ENCODE results near the gene RNF169. TPM values are rescaled to one million over a fixed set of nuclear protein-coding genes. Genes with fewer than 3 reads are reported as not detected.
"Not testable (repeated sequence)": the region's sequence is repeated elsewhere in the genome, so short reads cannot be mapped to it uniquely, and the experiment has no call there.

RNF169 gene
- total RNA-seq, 1 experiment from 2014 or later = 9.4 TPM

DNA sequence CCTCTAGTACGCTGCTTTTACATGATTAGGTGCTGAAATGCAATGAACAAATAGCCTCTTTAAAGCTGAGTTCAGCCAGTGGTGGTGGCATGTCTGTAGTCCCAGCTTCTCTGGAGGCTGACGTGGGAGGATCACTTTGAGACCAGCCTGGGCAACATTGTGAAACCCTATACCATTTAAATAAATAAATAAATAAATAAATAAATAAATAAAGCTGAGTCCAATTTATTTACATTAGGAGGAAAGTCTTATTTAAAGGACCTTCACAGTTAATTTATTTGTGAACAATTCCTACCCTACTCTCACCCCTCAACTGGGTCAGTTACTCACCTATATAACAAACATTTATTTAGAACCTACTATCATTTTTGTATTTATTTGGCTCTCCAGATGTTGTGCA is 12.6 kb upstream of the RNF169 start:
- Histone ChIP-seq H3K36me3 (no peaks in the 10 kb centered on the region), H3K4me1 (replicated peaks) (no peaks in the 10 kb centered on the region), H3K27me3 (replicated peaks) (no peaks in the 10 kb centered on the region)

DNA sequence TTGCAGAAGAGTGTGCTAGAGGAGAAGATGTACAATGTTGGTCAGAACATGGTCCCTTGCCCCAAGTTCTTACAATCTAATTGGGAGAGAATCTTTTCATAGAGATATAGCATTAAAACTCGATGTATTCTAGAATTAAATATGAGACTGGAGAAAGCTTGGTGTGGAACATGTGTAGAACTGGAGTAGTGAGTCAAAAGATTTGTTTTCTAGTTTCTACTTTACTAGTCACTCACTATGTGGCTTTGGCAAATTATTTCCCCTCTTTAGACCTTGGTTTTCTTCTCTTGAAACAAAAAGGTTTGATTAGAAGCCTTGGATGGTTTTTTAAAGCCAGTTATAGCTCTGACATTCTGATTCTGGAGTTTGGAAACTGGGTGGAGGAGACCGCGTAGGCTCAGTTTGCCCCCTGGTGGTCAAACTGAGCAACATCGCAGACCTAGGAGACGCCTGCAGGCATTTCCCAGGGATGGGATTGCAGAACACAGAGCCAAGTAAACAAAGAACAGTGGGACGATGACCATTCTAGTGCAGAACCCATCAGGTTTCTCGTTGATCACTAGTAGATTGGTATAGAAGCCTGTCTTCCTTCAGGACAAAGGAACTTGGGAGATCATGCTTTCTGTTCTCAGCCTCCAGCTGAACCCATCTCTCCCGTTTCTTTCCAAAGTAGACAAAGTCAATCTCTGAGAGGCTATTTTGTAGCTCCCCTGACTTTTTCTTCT is 8.9 kb upstream of the RNF169 start:
- Histone ChIP-seq H3K27me3 (replicated peaks) (no peaks in the 10 kb centered on the region), H3K27ac (no peak overlapping the region), H3K4me3 (no peak overlapping the region), H3K4me1 (replicated peaks) (no peaks in the 10 kb centered on the region), H3K36me3 (no peaks in the 10 kb centered on the region), H3K9me3 (replicated peaks) (no peaks in the 10 kb centered on the region)
- DNase-seq (ENCODE audit: low read depth in 1 of 2, low spot score in 2 of 2) = peak in 1 of 2 experiments; percentile 45

More for the DNA sequence above, 12.6 kb upstream of the RNF169 start:
- Histone ChIP-seq H3K27ac (no peak overlapping the region), H3K9me3 (replicated peaks) (no peaks in the 10 kb centered on the region), H3K4me3 (no peak overlapping the region)
- DNase-seq (ENCODE audit: low read depth in 1 of 2, low spot score in 2 of 2) = no peak

DNA sequence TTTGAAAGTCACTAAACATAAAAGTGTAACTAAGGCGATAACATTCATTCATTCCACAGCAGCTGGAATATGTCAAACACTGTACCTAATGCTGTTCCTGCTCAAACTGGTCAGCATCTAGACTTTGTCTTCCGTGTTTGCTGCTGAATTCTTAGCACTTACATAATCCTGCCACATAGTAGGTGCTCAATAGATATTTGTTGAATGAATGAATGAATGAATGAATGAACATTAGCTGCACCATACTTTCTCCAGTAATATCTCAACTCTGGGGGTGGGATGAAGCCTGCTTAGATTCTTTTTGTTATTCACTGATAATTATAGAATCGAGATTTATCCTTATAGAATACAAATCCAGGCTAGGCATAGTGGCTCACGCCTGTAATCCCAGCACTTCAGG is 6.6 kb upstream of the RNF169 start:
- H3K4me1 ChIP-seq (replicated peaks) = no peaks in the 10 kb centered on the region
- no peaks in the 10 kb centered on the region for H3K27me3 ChIP-seq (replicated peaks)

DNA sequence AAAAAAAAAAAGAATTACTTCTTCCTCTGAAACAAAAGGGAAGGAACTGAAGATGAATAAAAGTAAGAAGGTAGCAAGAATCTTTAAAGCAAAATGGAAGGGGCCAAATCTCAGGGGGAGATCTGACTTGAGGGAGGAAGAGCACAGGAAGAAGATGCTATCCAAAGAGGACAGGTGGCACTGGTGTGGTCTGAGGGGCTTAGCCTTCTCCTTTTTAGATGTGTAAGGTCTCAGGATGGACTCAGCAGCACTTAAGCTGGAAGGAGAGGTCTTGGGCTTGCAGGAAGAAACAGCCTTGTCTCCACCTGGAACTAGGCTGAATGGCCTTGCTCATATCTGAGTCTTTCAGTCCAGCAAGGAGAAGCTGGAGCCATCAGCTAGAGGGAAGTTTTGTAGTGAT is 5.0 kb upstream of the RNF169 start:
- H3K4me1 ChIP-seq (replicated peaks) = peaks cover 3% of the 10 kb centered on the region; the same call in 1 of the 2 replicates
- no peak overlapping the region for H3K4me3 ChIP-seq
- no peak for DNase-seq (ENCODE audit: low read depth in 1 of 2, low spot score in 2 of 2)
- no peak overlapping the region for H3K27ac ChIP-seq
- no peaks in the 10 kb centered on the region for H3K9me3 ChIP-seq (replicated peaks)
- no peaks in the 10 kb centered on the region for H3K36me3 ChIP-seq
- H3K27me3 ChIP-seq (replicated peaks) = no peaks in the 10 kb centered on the region

More for the DNA sequence above, 6.6 kb upstream of the RNF169 start:
- DNase-seq (ENCODE audit: low read depth in 1 of 2, low spot score in 2 of 2) = no peak
- Histone ChIP-seq H3K36me3 (no peaks in the 10 kb centered on the region), H3K9me3 (replicated peaks) (no peaks in the 10 kb centered on the region), H3K4me3 (no peak overlapping the region), H3K27ac (no peak overlapping the region)

DNA sequence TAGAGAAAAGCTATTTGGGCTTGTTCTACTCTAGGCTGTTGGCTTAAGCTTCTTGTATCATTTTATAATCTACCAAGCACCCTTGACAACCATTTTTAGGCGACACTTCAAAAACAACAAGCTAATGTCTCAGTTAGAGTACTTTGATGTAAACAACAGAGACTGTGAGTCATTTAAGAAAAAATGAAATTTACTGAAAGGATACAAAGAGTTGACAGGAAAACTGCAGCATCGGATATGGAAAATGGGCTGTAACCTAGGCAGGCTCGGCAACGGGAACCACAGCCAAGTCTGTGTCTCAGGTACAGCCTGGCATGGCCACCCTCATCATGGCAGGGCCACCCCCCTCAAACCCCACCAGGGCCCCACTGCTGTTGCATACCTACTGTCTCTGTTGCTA is 4.4 kb upstream of the RNF169 start:
- no peak for DNase-seq (ENCODE audit: low read depth in 1 of 2, low spot score in 2 of 2)
- Histone ChIP-seq H3K4me1 (replicated peaks) (peaks cover 3% of the 10 kb centered on the region; the same call in 1 of the 2 replicates), H3K36me3 (peaks cover 4% of the 10 kb centered on the region; the same call in 1 of the 2 replicates), H3K9me3 (replicated peaks) (no peaks in the 10 kb centered on the region), H3K27me3 (replicated peaks) (no peaks in the 10 kb centered on the region), H3K4me3 (no peak overlapping the region), H3K27ac (no peak overlapping the region)

DNA sequence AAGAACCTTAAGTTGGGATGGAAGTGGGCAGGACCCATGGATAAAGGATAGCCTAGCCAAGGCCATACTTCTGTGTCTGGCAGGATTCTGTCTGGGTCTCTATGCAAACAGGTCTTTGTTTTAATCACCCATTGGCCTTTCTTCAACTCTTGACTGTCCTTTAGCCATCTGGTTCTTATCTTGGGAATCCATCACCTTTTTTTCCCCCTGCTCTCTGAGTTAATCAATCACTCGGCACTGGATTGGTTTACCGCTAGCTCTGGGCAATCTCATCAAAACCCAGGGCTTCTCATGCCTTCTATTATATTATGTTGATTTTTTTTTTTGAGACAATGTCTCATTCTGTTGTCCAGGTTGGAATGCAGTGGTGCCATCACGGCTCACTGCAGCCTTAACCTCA is 1.8 kb upstream of the RNF169 start:
- H3K4me1 ChIP-seq (replicated peaks) = peaks cover 6% of the 10 kb centered on the region; the same call in 1 of the 2 replicates
- H3K27ac ChIP-seq = no peak overlapping the region
- DNase-seq (ENCODE audit: low read depth in 1 of 2, low spot score in 2 of 2) = no peak
- peaks cover 5% of the 10 kb centered on the region; the same call in 1 of the 2 replicates for H3K36me3 ChIP-seq
- H3K9me3 ChIP-seq (replicated peaks) = no peaks in the 10 kb centered on the region
- no peak overlapping the region for H3K4me3 ChIP-seq
- no peaks in the 10 kb centered on the region for H3K27me3 ChIP-seq (replicated peaks)

DNA sequence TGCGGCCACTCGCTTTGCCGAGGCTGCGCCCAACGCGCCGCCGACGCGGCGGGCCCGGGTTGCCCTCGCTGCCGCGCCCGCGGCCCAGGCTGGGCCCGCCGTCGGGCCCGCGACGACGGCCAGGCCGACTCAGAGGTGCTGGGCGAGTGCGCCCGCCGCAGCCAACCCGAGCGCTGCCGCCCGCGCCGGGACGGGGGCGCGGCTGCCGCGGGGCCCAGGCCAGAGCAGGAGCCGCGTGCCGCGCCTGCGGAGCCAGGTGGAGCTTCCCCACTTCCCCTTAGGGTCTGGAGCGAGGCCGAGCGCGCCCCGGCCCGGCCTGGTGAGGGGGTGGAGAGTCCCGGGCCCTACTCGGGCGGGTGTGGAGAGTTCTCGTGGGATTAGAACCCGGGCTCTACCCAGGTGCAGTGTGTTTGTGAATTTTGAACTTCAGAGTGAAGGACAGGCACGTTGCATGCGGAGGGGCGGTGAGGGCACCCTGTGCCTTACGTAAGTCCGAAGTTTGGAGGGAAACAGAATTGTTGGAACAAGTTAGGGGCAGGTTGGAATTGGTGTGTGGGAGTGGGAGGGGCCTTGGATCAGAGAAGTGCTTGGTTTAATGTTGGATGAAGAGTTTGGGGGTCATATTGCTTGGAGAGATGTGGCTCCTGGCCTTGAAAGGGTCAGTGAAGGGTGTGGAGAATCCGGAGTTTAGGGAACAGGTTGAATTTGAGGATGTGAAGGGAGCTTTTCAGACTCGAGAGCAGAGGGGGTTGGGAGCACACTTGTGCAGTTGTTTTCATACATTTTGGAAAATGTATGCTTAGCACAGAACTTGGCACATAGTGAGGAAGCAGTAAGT is 697 bp downstream of the RNF169 start:
- peaks cover 5% of the 10 kb centered on the region; the same call in 1 of the 2 replicates for H3K36me3 ChIP-seq
- peaks cover 14% of the 10 kb centered on the region; the same call in 1 of the 2 replicates for H3K4me1 ChIP-seq (replicated peaks)
- peak overlapping the region; percentile 86 for H3K4me3 ChIP-seq
- DNase-seq (ENCODE audit: low read depth in 1 of 2, low spot score in 2 of 2) = peak in 1 of 2 experiments; percentile 22
- H3K27me3 ChIP-seq (replicated peaks) = no peaks in the 10 kb centered on the region
- H3K9me3 ChIP-seq (replicated peaks) = no peaks in the 10 kb centered on the region
- H3K27ac ChIP-seq = peak overlapping the region; percentile 88

DNA sequence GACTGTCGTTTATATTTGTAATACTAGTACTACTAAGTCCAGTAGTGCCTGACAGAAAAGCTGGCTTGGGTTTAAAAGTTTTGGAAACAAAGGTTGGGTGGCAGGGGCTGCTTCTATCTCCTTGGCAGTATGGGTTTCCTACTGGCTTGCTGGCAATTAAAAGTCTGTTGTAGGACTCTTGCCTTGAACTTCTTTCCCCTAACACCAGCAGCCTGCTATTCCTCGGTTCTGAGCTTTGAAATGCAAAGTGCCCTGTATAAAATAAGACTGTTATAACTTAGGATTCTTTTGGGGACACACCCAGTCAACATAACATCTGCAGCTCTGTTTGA is 1.3 kb downstream of the RNF169 start:
- Histone ChIP-seq H3K9me3 (replicated peaks) (no peaks in the 10 kb centered on the region), H3K27me3 (replicated peaks) (no peaks in the 10 kb centered on the region), H3K4me3 (peak overlapping the region; percentile 86), H3K36me3 (peaks cover 5% of the 10 kb centered on the region; the same call in 1 of the 2 replicates), H3K27ac (no peak overlapping the region), H3K4me1 (replicated peaks) (peaks cover 14% of the 10 kb centered on the region; the same call in 1 of the 2 replicates)
- DNase-seq (ENCODE audit: low read depth in 1 of 2, low spot score in 2 of 2) = no peak

DNA sequence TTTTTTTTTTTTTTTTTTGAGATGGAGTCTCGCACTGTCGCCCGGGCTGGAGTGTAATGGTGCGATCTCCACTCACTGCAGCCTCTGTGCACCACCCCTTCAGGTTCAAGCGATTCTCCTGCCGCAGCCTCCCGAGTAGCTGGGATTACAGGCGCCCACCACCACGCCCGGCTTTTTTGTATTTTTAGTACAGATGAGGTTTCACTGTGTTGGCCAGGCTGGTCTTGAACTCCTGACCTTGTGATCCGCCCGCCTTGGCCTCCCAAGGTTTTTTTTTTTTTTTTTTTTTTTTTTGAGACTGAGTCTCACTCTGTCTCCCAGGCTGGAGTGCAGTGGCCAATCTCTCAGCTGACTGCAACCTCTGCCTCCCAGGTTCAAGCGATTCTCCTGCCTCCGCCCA is 1.9 kb downstream of the RNF169 start:
- not testable (repeated sequence) for H3K4me3 ChIP-seq; H3K36me3 ChIP-seq; H3K27me3 ChIP-seq (replicated peaks); DNase-seq (ENCODE audit: low read depth in 1 of 2, low spot score in 2 of 2); H3K9me3 ChIP-seq (replicated peaks); H3K27ac ChIP-seq
- peaks cover 19% of the 10 kb centered on the region for H3K4me1 ChIP-seq (replicated peaks)

DNA sequence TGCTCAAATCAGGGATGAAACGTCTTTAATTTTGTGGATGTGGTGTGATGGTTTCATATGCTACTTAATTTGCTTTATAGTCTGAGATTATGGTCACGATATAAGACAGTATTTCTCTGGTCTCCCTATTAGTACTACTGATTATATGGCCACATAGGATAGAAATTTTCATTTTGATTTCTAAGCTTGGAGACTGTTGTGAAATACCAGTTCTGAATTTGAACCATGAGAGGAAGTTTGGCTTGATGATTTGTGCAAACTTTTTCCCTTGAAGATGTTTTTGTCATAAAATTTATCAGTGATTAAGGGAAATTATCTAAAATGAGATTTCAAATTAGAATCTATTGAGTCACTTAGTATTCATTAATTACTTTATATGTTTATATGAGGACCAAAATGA is 2.7 kb downstream of the RNF169 start:
- no peak overlapping the region for H3K4me3 ChIP-seq
- H3K27ac ChIP-seq = no peak overlapping the region
- H3K36me3 ChIP-seq = peaks cover 5% of the 10 kb centered on the region; the same call in 1 of the 2 replicates
- peaks cover 26% of the 10 kb centered on the region for H3K4me1 ChIP-seq (replicated peaks)
- no peaks in the 10 kb centered on the region for H3K9me3 ChIP-seq (replicated peaks)
- DNase-seq (ENCODE audit: low read depth in 1 of 2, low spot score in 2 of 2) = no peak
- no peaks in the 10 kb centered on the region for H3K27me3 ChIP-seq (replicated peaks)

DNA sequence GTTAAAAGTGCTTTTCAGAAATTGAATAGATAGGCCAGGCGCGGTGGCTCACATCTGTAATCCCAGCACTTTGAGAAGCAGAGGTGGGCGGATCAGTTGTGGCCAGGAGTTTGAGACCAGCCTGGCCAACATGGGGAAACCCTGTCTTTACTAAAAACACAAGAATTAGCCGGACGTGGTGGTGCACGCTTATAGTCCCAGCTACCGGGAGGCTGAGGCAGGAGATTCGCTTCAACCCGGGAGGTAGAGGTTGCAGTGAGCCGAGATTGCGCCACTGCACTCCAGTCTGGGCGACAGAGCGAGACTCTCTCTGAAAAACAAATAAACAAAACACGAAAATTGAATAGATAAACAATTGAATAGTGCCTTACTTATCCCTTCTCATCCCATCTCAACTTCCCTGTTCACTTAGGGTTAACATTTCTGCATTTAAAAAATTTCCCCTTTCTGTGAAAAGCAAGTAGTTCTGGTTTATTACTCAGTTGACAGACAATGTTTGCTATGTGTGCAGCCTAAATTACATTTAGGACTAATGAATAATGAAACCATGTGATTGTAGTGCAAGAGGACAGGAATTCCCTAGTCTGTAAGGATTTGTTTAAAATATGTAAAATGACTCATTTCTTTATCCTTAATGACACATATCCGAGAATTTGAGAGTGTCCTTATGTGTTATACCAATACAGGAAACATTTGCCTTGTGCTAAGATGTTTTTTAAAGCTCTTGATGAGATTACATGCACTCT is 6.0 kb downstream of the RNF169 start:
- no peaks in the 10 kb centered on the region for H3K27me3 ChIP-seq (replicated peaks)
- H3K9me3 ChIP-seq (replicated peaks) = no peaks in the 10 kb centered on the region
- peak overlapping the region; percentile 60 for H3K27ac ChIP-seq
- H3K4me3 ChIP-seq = 0 out of 2 replicates have a peak overlapping the region, but pooled peaks have one; percentile 1
- DNase-seq (ENCODE audit: low read depth in 1 of 2, low spot score in 2 of 2) = peak; percentile 51 to 75
- no peaks in the 10 kb centered on the region for H3K36me3 ChIP-seq
- H3K4me1 ChIP-seq (replicated peaks) = peaks cover 26% of the 10 kb centered on the region

DNA sequence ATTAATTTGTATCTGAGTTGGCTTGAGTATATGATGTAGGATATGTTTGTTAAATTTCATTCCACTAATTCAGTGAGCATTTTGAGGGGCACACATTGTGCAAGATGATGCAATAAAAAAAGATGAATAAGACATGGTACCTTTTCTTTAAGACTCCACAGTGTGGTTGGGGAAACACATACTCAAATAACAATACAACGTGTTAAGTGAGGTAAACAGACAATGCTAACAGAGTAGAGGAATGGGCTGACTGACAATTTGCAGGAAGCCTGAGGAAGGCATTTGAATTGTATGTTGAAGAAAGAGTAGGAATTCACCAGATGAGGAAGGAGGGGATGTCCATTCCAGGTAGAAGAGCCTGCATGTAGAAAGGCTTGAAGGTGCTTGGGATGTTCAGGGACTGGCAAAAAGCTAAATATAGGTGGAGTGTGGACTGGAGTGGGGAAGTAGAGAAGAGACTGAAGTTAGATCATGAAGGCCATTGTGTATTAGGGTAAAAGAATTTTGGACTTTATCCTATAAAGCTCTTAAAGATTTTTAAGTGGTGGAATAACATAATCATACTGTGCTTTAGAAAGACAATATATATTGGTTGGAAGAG is 6.8 kb downstream of the RNF169 start:
- peak overlapping the region; percentile 60 for H3K27ac ChIP-seq
- H3K9me3 ChIP-seq (replicated peaks) = no peaks in the 10 kb centered on the region
- peaks cover 24% of the 10 kb centered on the region for H3K4me1 ChIP-seq (replicated peaks)
- no peaks in the 10 kb centered on the region for H3K36me3 ChIP-seq
- no peaks in the 10 kb centered on the region for H3K27me3 ChIP-seq (replicated peaks)
- DNase-seq (ENCODE audit: low read depth in 1 of 2, low spot score in 2 of 2) = peak in 1 of 2 experiments; percentile 50
- no peak overlapping the region for H3K4me3 ChIP-seq

DNA sequence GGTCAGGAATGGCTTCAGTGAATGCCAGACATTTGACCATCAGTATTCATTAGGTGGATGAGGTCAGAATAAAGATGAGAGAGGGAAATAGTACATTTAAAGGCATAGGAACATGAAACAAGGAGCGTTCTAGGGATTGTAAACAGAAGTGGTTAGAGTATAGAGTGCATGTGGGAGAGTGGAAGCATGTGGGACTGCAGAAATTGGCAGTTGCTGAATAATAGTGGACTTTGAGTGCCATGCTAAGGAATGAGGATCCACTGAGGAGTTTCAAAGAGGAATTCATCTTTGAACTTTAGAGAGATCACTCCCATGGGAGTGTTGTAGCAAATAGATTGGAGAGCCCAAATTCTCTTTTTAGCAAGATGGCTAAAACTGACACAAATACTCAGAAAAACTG is 7.9 kb downstream of the RNF169 start:
- H3K9me3 ChIP-seq (replicated peaks) = no peaks in the 10 kb centered on the region
- no peaks in the 10 kb centered on the region for H3K36me3 ChIP-seq
- H3K4me1 ChIP-seq (replicated peaks) = peaks cover 24% of the 10 kb centered on the region
- no peak overlapping the region for H3K4me3 ChIP-seq
- DNase-seq (ENCODE audit: low read depth in 1 of 2, low spot score in 2 of 2) = no peak
- H3K27me3 ChIP-seq (replicated peaks) = no peaks in the 10 kb centered on the region
- H3K27ac ChIP-seq = no peak overlapping the region
